SK-N-MC (cell line): ENCODE data around the gene NFATC1.

Source experiments
- DNase-seq: peaks from one replicate; pipeline ENCODE4 v3.0.0-alpha.2; 2011; ENCODE audit warnings: low read depth, low spot score
- H3K27ac ChIP-seq: fragments of 200-600 bp; sonication (generic); 2 replicates; pipeline ENCODE4 v1.5.1; 2016; ENCODE audit warnings: mixed run types
- H3K36me3 ChIP-seq: fragments of 200-600 bp; sonication (generic); 2 replicates; pipeline ENCODE4 v1.6.1; 2017; ENCODE audit warnings: antibody characterized with exemption, low read length, mixed read lengths; ENCODE audit not compliant: insufficient read depth
- H3K4me3 ChIP-seq: fragments of 200-600 bp; sonication (generic); 2 replicates; pipeline ENCODE4 v1.5.1; 2016
- H3K9ac ChIP-seq: fragments of 200-600 bp; sonication (generic); 2 replicates; pipeline ENCODE4 v1.8.0; 2017; ENCODE audit warnings: mixed run types, mixed read lengths; ENCODE audit not compliant: insufficient read length
- H3K9me3 ChIP-seq: fragments of 200-600 bp; sonication (generic); 2 replicates; pipeline ENCODE4 v1.6.1; 2017; ENCODE audit warnings: low read depth, mild to moderate bottlenecking, antibody characterized with exemption, low read length, moderate library complexity, mixed read lengths
- EZH2 ChIP-seq: fragments of 200-600 bp; sonication (generic); IDR thresholded peaks from one replicate; pipeline ENCODE4 v1.6.1; 2017; ENCODE audit warnings: antibody characterized with exemption
- FOXP2 ChIP-seq: optimal IDR thresholded peaks from 2 replicates; pipeline ENCODE3; 2011; ENCODE audit warnings: mild to moderate bottlenecking, moderate library complexity; ENCODE audit not compliant: insufficient read depth; ENCODE audit errors: extremely low read length, control extremely low read depth
- POLR2AphosphoS5 ChIP-seq: IDR thresholded peaks from 2 replicates; pipeline ENCODE4 v1.6.1; 2012; ENCODE audit warnings: mild to moderate bottlenecking, low read depth, low read length, borderline replicate concordance

NFATC1 gene

DNA sequence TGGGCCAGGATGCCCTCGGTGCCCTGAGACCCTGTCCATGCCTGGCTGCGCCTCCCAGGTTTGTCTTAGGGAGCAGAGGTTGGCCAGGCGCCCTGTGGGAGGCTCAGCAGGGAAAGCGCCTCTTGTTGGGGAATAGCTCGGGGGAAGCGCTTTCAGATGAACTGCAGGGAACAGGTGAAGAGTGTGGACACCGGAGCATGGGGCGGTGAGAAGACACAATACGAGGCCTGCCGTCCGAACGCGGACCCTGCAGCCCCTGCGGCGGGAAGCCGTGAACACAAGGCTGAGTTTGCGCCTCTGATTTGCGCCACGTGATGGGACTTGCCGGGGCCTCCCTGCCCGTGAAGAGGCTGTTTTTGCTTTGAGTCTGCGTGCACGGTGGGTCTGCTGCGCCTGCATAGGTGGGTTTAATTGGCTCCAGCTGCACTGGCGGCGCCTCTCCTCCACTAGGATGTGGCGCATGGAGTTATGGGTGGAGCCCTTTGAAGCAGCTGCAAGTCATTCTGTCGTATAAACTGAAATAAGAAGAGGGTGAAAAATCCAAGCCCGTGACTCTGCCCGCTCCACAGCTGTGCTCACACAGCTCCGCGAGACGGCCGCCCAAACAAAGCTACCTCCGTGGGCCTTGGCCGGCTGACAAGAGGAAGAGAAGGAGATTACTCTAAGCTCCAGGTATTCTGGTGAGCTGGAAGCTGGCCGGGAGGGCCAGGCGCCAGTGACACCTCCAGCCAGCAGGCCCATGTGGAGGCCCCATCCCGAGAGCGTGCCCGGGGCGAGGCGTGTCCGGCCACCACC is 180.4 kb downstream of the NFATC1 start:
- no peaks in the 10 kb centered on the region for H3K9me3 ChIP-seq

GRCh38 chr18:79576686-79577351 is 181.1 kb downstream of the NFATC1 start:
- Histone ChIP-seq H3K9ac (no peak overlapping the region), H3K36me3 (no peaks in the 10 kb centered on the region), H3K4me3 (no peak overlapping the region), H3K27ac (no peak overlapping the region), H3K9me3 (no peaks in the 10 kb centered on the region)
- no peak for DNase-seq
- TF ChIP-seq FOXP2 (no peak), EZH2 (no peak), POLR2AphosphoS5 (no peak)

More for the DNA sequence above, 180.4 kb downstream of the NFATC1 start:
- Histone ChIP-seq H3K27ac (no peak overlapping the region), H3K9ac (no peak overlapping the region), H3K4me3 (no peak overlapping the region), H3K36me3 (no peaks in the 10 kb centered on the region)
- TF ChIP-seq EZH2 (no peak), FOXP2 (no peak), POLR2AphosphoS5 (no peak)
- DNase-seq: no peak

DNA sequence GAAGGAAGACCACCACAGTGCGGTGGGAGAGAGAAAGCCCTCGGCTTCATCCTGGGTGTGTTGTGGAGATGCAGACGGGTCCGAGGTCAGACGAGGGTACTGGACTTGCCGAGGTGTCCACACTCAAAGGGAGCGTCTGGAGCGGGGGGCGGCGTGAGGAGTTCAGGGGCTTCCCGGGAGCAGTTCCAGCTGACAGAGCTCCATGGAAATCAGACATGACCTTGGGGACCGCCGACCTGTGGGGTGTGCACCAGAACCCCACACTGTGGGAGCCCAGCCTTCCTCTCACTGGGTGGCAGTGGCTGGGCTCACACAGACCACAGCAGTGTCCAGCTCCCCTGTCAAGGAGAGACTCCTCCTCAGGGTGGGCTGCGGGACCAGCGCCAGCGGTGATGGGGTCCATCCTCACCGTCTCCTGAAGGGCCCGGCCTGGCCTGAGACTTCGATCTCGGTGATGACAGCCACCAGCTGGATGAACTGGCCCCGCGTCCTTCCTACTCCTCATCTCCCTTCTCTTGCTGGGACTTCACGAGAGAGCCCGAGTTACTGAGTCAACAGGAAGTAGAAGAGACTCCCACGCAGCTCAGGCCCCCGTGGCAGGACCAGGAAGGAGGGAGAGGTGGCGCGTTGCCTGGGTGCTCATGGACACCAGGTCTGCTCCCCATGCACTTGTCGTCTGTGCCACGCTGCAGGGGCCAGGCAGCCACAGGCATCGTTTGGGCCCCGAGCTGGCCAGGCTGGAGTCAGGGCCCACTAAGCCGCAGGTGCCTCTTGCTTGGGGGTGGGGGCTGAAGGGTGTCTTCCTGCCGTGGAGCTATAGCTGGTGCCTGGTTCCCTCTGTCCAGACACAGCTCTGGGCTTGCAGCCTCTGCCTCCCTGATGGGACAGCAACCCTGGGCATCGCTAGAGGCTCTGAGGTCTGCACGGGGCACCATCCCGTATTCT is 182.0 kb downstream of the NFATC1 start:
- Histone ChIP-seq H3K9me3 (no peaks in the 10 kb centered on the region), H3K27ac (no peak overlapping the region), H3K9ac (no peak overlapping the region), H3K36me3 (no peaks in the 10 kb centered on the region), H3K4me3 (no peak overlapping the region)
- DNase-seq: no peak
- TF ChIP-seq EZH2: no peak
- TF ChIP-seq POLR2AphosphoS5: no peak
- TF ChIP-seq FOXP2: no peak

DNA sequence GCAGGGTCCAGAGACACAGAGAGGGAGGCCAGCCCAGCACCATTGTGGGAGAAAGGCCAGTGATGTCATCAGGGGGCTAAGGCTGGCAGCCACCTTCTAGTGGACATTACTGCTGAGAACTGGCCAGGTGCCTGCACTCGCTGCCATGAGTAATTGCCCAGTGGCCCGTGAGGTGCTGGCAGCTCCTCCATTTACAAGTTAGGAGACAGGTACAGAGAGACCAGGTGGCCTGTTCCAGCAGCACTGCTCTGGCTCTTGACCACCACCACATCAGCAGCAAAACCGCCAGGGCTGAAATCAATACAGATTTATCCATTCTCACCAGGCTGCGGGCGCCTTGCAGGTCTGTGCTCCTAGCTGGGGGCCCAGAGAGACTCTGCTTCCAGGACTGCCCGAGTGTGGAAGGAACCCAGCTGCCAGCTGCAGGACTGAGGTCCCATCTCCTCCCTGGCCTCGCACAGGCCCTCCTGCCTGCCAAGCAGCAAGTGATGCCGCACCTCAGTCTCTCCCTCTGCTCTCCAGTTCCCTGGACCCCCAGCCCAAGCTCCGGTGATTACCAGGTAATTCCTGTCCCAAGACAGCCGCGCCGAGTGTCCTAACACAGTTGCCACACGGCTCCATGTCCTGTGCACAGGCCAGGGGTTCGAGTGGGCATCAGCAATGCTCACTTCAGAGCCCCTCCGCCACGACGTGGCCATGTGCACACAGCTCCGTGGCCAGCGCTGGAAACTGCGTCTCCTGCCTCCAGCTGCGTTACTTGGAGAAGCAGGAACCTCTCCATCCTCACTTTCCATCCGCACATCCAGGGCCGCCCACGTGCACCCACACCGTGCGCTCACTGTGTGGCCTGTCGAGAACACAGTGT is 182.9 kb downstream of the NFATC1 start:
- no peak overlapping the region for H3K27ac ChIP-seq
- DNase-seq: no peak
- no peak for TF ChIP-seq FOXP2
- TF ChIP-seq POLR2AphosphoS5: no peak
- no peak for TF ChIP-seq EZH2
- H3K9me3 ChIP-seq: no peaks in the 10 kb centered on the region
- no peak overlapping the region for H3K9ac ChIP-seq
- H3K4me3 ChIP-seq: no peak overlapping the region
- no peaks in the 10 kb centered on the region for H3K36me3 ChIP-seq
